SK-N-SH treated with all-trans-retinoic acid at 6 μM for 48 hours (cell line): ENCODE measurements around the gene C1GALT1.
"Not testable (repeated sequence)": the region's sequence is repeated elsewhere in the genome, so short reads cannot be mapped to it uniquely, and the experiment has no call there.

Experiments
- ZFP30 ChIP-seq: fragments of 450-650 bp; formaldehyde crosslinking; IDR thresholded peaks from 2 replicates; pipeline ENCODE4 v1.5.0; 2022; ENCODE audit warnings: mild to moderate bottlenecking, moderate library complexity
- ZNF565 ChIP-seq: fragments of 450-650 bp; formaldehyde crosslinking; conservative IDR thresholded peaks from 2 replicates; pipeline ENCODE4 v1.5.0; 2020; ENCODE audit warnings: low read depth, mild to moderate bottlenecking, moderate library complexity
- TF ChIP-seq, protein P1 (sequence below): fragments of 250-450 bp; sonication (Bioruptor Pico); IDR thresholded peaks from 2 replicates; pipeline ENCODE4 v1.8.0; 2020; ENCODE audit warnings: mild to moderate bottlenecking, moderate library complexity, borderline replicate concordance

GRCh38 chr7:7245233-7245632 is 62.9 kb downstream of the C1GALT1 start:
- TF ChIP-seq, protein P1, sequence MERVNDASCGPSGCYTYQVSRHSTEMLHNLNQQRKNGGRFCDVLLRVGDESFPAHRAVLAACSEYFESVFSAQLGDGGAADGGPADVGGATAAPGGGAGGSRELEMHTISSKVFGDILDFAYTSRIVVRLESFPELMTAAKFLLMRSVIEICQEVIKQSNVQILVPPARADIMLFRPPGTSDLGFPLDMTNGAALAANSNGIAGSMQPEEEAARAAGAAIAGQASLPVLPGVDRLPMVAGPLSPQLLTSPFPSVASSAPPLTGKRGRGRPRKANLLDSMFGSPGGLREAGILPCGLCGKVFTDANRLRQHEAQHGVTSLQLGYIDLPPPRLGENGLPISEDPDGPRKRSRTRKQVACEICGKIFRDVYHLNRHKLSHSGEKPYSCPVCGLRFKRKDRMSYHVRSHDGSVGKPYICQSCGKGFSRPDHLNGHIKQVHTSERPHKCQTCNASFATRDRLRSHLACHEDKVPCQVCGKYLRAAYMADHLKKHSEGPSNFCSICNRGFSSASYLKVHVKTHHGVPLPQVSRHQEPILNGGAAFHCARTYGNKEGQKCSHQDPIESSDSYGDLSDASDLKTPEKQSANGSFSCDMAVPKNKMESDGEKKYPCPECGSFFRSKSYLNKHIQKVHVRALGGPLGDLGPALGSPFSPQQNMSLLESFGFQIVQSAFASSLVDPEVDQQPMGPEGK (CRISPR knock-in tag), result not testable (repeated sequence)
- not testable (repeated sequence) for TF ChIP-seq ZNF565, ZFP30 (CRISPR knock-in tag)
